ENCODE data around the gene SCUBE2. TPM values are rescaled to one million over a fixed set of nuclear protein-coding genes. Genes with fewer than 3 reads are reported as not detected.

SCUBE2 gene
- total and polyA plus RNA-seq, 2 of the 4 experiments (the other 2 are of a cell fraction), result 0.43 to 0.72 TPM

GRCh38 chr11:9016916-9017642 is 74.3 kb downstream of the SCUBE2 start:
- Histone ChIP-seq H4K8ac (ENCODE audit: low read depth in 2 of 2, low read length in 2 of 2) (peak overlapping the region in 1 of 2 experiments; percentile 35; a peak in 1 of 4 replicates), H2AK5ac (ENCODE audit: low read depth, low read length) (no peak overlapping the region), H3K4me3 (ENCODE audit: insufficient read depth, low read depth, low read length) (no peak overlapping the region), H3K79me1 (ENCODE audit: low read depth in 1 of 2, low read length in 2 of 2) (no peaks in the 10 kb centered on the region), H3K36me3 (ENCODE audit: control insufficient read depth, insufficient read depth, low read length) (no peaks in the 10 kb centered on the region), H4K91ac (ENCODE audit: insufficient read depth, low read depth, low read length) (no peak overlapping the region), H3K4ac (ENCODE audit: low read depth, low read length) (no peak overlapping the region), H3K9ac (ENCODE audit: low read depth, low read length) (no peak overlapping the region), H2BK20ac (ENCODE audit: low read depth, low read length) (no peak overlapping the region), H2BK120ac (ENCODE audit: low read depth, low read length) (no peak overlapping the region), H3K9me1 (ENCODE audit: insufficient read depth, low read length) (peaks cover 4% of the 10 kb centered on the region; the same call in 1 of the 2 replicates), H3K14ac (replicated peaks; ENCODE audit: low read depth, low read length) (no peak overlapping the region), H2BK5ac (ENCODE audit: low read depth, low read length, poor library complexity, severe bottlenecking) (no peak overlapping the region), H3K4me2 (ENCODE audit: low read depth, low read length) (no peak overlapping the region), H2AFZ (replicated peaks; ENCODE audit: low read length, poor library complexity) (no peak overlapping the region), H4K20me1 (ENCODE audit: insufficient read depth, low read length) (no peaks in the 10 kb centered on the region), H3K27ac (ENCODE audit: insufficient read depth, low read length) (no peak overlapping the region), H3K27me3 (ENCODE audit: control insufficient read depth, insufficient read depth, low read length) (no peaks in the 10 kb centered on the region), H2AK9ac (replicated peaks; ENCODE audit: low read depth, low read length, poor library complexity) (no peak overlapping the region), H3K4me1 (ENCODE audit: control insufficient read depth, insufficient read depth, low read length) (no peaks in the 10 kb centered on the region), H3K56ac (ENCODE audit: extremely low read depth, insufficient read depth, low read length) (no peak overlapping the region), H2BK15ac (ENCODE audit: low read depth, low read length) (no peak overlapping the region), H3K18ac (ENCODE audit: low read depth, low read length) (no peak overlapping the region), H4K5ac (ENCODE audit: low read depth, low read length) (no peak overlapping the region), H3K9me3 (ENCODE audit: control insufficient read depth, insufficient read depth, low read length) (no peaks in the 10 kb centered on the region), H3K23ac (ENCODE audit: low read depth, low read length) (no peak overlapping the region)
- WGBS, 2 experiments (ENCODE audit: extremely low coverage in 2 of 2, insufficient read length in 1 of 2), result 80% methylated on average over 1 of the region's 6 CpGs; no CpG with 5 or more reads in 1 of the 2 experiments
- TF ChIP-seq RFX5 (IDR thresholded peaks at IDR 0.05; ENCODE audit: low read depth, low read length) (no peak), POLR2A (IDR thresholded peaks at IDR 0.05; ENCODE audit: low read depth, low read length) (no peak), MAZ (IDR thresholded peaks at IDR 0.05; ENCODE audit: borderline replicate concordance, low read depth, low read length) (no peak)
- BruUV-seq (replicated peaks), result no TSS peak
- POLR2A ChIA-PET (ENCODE audit: unreplicated experiment), result interaction anchor here (1.1 kb wide), 1 partner anchor 13 kb away, joined by 4 read pairs; the partner anchor contains the start of gene NRIP3
- CTCF ChIA-PET, result interaction anchor here (1.0 to 2.7 kb wide), 3 partner anchors 17 to 121 kb away, joined by 3 to 20 read pairs (median 3); no protein-coding TSS in a partner anchor
- intact Hi-C loops (cut with micrococcal nuclease) (no loop called here), dilution Hi-C loops (cut with HindIII; ENCODE audit: low sequenced_read_pairs, unreplicated experiment) (no loop called here), in situ Hi-C loops (cut with MboI; ENCODE audit: low sequenced_read_pairs) (loop anchor here (5.0 to 25.0 kb wide), 2 partner anchors 115 to 495 kb away; no protein-coding TSS in a partner anchor)
- DNase-seq (peak; percentile 2), ATAC-seq (ENCODE audit: low read depth) (no peak)

All from IMR-90 (cell line).